ENCODE data around the gene ZNF814.
"Not testable (repeated sequence)": the region's sequence is repeated elsewhere in the genome, so short reads cannot be mapped to it uniquely, and the experiment has no call there.

ZNF814 gene

DNA sequence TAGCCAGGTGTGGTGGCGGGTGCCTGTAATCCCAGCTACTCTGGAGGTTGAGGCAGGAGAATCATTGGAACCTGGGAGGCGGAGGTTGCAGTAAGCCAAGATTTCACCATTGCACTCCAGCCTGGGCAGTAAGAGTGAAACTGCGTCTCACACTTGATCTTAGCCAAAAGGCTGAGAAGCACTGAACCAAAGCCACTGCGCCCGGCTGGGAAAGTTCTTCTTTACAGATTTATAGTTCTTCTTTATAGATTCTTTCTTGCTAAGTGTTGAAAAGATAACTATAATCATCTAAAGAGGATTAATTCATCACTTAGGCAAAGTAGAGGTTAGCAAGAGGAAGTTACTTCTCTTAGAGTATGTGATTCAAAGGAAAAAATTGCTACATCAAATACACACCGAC, 16.4 kb upstream of the ZNF814 start:
- TF ChIP-seq, protein P1, sequence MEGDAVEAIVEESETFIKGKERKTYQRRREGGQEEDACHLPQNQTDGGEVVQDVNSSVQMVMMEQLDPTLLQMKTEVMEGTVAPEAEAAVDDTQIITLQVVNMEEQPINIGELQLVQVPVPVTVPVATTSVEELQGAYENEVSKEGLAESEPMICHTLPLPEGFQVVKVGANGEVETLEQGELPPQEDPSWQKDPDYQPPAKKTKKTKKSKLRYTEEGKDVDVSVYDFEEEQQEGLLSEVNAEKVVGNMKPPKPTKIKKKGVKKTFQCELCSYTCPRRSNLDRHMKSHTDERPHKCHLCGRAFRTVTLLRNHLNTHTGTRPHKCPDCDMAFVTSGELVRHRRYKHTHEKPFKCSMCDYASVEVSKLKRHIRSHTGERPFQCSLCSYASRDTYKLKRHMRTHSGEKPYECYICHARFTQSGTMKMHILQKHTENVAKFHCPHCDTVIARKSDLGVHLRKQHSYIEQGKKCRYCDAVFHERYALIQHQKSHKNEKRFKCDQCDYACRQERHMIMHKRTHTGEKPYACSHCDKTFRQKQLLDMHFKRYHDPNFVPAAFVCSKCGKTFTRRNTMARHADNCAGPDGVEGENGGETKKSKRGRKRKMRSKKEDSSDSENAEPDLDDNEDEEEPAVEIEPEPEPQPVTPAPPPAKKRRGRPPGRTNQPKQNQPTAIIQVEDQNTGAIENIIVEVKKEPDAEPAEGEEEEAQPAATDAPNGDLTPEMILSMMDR (IDR thresholded peaks at IDR 0.05): no peak
- DNase-seq (ENCODE audit: low spot score): no peak
- Histone ChIP-seq H3K4me3 (no peak overlapping the region), H3K27ac (no peak overlapping the region)

DNA sequence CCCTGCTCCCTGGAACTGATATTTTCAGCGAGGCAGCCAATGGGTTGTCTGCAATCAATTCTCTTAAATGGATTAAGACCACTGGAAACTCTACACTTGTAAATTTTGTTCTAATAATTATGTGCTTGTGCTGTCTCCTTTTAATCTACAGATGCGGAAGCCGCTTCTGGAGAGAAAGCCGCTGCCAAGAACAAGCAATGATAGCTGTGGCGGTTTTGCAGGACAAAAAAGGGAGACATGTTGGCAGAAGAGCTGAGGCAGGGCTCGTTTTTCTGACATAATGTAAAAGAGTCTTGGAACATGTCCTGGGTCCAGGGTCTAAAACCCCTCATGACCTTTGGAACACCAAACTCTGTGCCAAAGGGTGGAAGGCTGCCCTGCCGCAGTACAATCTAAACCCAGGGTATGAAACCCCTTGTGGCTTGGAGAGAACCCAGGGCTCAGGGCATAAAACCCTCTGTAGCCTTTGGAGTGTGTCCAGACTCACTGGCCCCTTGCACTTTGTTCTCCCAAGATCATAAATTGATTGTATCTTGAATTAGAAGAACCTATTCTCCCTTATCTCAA, 14.9 kb upstream of the ZNF814 start:
- TF ChIP-seq, protein P1 (IDR thresholded peaks at IDR 0.05): no peak
- no peak for DNase-seq (ENCODE audit: low spot score)
- no peak overlapping the region for H3K4me3 ChIP-seq
- no peak overlapping the region for H3K27ac ChIP-seq

DNA sequence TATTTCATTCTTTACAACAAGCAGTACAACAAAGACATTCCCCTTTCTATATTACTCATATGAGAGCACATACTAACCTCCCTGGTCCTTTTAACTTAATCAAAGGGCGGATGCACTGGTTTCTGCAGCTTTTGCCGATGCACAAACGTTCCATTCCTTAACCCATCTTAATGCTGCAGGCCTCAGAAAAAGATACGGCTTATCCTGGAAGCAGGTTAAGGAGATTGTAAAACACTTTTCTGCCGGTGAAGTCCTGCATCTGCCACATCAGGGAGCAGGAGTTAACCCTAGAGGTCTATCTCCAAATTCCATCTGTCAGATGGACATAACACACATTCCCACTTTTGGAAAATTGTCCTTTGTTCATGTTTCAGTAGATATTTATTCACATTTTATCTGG, 11.5 kb upstream of the ZNF814 start:
- Histone ChIP-seq H3K4me3 (no peak overlapping the region), H3K27ac (no peak overlapping the region)
- TF ChIP-seq, protein P1 (IDR thresholded peaks at IDR 0.05): no peak
- no peak for DNase-seq (ENCODE audit: low spot score)

DNA sequence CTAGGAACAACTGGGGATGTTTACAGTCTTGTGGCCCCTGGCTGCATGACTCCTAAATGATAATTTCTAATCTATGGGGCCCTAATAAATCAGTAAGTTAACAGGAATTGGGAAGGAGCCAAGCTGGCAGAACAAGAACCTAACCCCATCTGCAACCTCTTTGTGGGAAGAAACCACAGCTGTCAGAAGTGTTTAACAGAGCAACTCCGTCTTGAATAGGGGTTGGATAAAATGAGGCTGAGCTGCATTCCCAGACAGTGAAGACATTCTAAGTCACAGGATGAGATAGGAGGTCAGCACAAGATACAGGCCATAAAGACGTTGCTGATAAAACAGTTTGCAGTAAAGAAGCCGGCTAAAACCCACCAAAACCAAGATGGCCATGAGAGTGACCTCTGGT, 1.9 kb upstream of the ZNF814 start:
- not testable (repeated sequence) for DNase-seq (ENCODE audit: low spot score); H3K27ac ChIP-seq; H3K4me3 ChIP-seq

DNA sequence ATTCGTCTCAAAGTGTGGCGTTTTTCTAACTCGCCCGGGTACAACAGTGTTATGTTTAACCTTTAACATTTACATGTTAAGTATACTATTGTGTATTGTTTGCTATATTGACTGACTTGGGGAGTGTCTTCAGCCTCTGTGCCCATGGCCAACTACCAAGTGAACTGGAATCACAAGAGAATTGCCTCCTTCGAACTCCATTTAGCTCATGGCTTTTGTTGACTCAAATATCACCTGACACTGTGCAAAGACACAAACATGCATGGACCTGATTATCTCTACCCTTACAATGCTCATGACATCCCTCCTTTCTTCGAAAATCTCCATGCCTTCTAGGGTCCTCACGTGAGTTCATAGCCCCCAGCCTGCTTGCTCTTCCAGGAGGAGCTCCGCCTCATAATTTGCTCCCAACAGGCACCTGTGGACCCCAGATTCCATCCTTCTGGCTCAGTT, 704 bp downstream of the ZNF814 start:
- TF ChIP-seq, protein P1 (IDR thresholded peaks at IDR 0.05): no peak
- no peak for DNase-seq (ENCODE audit: low spot score)
- peak overlapping the region in 1 of 2 donors; percentile 77 for H3K27ac ChIP-seq

DNA sequence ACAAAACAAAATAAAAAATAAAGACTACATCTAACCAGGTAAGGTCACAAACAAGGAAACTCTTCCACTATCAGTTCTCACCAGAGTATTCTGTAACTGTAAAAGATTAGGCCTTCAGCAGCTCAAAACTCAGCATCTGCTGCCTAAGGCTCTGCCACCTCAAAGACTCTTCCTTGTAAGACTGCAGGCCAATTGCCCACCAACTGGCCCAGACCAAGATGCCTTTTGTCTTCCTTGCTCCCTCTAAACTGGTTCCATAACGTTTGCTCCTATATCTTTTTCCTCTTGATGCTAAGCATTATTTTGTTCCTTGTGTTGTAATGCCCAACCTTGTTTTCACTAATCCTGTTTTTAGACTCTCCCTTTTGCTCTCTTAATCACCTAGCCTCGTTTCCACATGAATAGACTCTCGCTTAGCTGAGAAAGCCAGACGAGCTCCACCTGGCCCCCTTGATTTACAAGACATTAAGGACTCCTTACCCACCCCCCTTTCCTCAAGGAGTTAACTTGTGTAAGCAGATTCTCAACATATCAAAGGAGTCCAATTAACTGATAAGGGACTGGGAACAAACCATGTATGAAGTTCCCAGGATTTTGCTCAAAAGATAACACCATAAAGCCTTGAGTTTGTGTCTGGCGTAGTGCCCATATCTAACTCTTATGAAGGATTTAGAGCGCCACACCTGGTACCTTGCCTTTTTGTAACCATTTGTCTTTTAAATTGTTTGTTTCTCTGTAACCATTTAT, 1.5 kb downstream of the ZNF814 start:
- Histone ChIP-seq H3K27ac (no peak overlapping the region), H3K4me3 (peak overlapping the region; percentile 85)
- TF ChIP-seq, protein P1 (IDR thresholded peaks at IDR 0.05): no peak
- no peak for DNase-seq (ENCODE audit: low spot score)

More for the DNA sequence above, 704 bp downstream of the ZNF814 start:
- peak overlapping the region; percentile 85 for H3K4me3 ChIP-seq

DNA sequence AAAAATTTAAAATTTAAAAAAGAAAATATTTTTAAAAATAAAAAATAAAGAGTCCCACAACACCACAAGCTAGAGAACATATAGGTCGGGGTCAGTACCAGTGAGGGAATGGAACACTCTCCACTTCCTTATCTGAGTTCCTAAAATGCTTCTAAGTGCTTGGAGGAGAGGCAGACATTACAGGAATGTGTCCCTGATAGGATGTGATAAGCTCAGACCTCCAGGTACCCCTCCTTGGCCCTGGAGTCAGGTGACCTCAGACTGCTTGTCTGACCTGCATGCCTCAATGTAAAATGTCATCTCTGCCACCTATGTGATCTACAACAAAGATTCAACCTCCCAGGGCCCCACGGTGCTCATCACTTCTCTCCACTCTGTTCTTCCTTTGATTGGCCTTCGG, 2.8 kb downstream of the ZNF814 start:
- TF ChIP-seq, protein P1 (IDR thresholded peaks at IDR 0.05): no peak
- Histone ChIP-seq H3K27ac (no peak overlapping the region), H3K4me3 (no peak overlapping the region)
- DNase-seq (ENCODE audit: low spot score): no peak

DNA sequence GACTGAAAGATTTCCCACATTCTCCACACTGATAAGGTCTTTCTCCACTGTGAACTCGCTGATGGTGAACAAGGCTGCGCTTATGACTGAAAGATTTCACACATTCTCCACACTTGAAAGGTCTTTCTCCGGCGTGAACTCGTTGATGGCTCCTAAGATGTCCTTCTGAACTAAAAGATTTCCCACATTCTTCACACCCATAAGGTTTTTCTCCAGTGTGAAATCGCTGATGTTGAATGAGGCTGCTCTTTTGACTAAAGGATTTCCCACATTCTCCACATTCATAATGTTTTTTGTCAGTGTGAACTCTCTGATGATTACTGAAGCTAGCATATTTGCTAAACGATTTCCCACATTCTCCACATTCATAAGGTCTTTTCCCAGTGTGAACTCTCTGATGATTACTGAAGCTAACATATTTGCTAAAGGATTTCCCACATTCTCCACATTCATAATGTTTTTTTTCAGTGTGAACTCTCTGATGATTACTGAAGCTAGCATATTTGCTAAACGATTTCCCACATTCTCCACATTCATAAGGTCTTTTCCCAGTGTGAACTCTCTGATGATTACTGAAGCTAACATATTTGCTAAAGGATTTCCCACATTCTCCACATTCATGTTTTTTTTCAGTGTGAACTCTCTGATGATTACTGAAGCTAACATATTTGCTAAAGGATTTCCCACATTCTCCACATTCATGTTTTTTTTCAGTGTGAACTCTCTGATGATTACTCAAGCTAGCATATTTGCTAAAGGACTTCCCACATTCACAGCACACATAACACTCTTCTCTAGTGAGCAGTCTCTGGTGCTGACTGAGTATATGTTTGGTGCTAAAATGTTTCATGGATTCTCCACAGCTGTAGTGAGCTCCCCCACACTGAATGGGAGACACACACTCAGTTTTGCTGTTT, 14.7 kb downstream of the ZNF814 start:
- H3K4me3 ChIP-seq: peak overlapping the region; percentile 0
- DNase-seq (ENCODE audit: low spot score): not testable (repeated sequence)

More for the DNA sequence above, 14.7 kb downstream of the ZNF814 start:
- not testable (repeated sequence) for H3K27ac ChIP-seq

Measured in coronary artery (tissue), 2 donors.